H1 (cell line): Measurements from ENCODE around the gene LY6G6D. TPM values are rescaled to one million over a fixed set of nuclear protein-coding genes. Genes with fewer than 3 reads are reported as not detected.

Experiments
- CTCF ChIA-PET: fragments of 300-600 bp; sonication (Branson Sonifier 250); formaldehyde crosslinking; loops from one replicate; lab custom pipeline; 2021; ENCODE audit not compliant: partially characterized antibody; lab: Charles Lee
- POLR2A ChIA-PET: fragments of 300-600 bp; sonication (Branson Sonifier 250); formaldehyde crosslinking; loops from one replicate; lab custom pipeline; 2021; ENCODE audit warnings: inconsistent platforms; ENCODE audit not compliant: partially characterized antibody; lab: Charles Lee
- DNase-seq, 2 experiments: peaks; one replicate each; pipeline versions ENCODE4 v3.0.0 to v3.0.0-alpha.2; 2010 to 2022; ENCODE audit warnings: low spot score in 2 of 2, low read depth in 1 of 2, mixed read lengths in 1 of 2
- FAIRE-seq: peaks from 2 replicates; lab custom pipeline; 2011; peaks lifted over from hg19 to GRCh38; lab: Jason Lieb, UNC
- H2AFZ ChIP-seq: 2 replicates; pipeline ENCODE4 v1.8.1; 2012; ENCODE audit warnings: low read length, inconsistent platforms
- H2AK5ac ChIP-seq: 2 replicates; pipeline ENCODE4 v1.6.1; 2013; ENCODE audit warnings: low read depth, low read length
- H2BK120ac ChIP-seq: replicated peaks from 2 replicates; pipeline ENCODE3; 2013; ENCODE audit warnings: low read depth, low read length, inconsistent platforms
- H2BK12ac ChIP-seq: 2 replicates; pipeline ENCODE4 v1.6.1; 2013; ENCODE audit warnings: low read depth, low read length
- H2BK15ac ChIP-seq: 2 replicates; pipeline ENCODE4 v1.6.1; 2013; ENCODE audit warnings: low read length
- H2BK20ac ChIP-seq: 2 replicates; pipeline ENCODE4 v1.6.1; 2013; ENCODE audit warnings: low read length
- H2BK5ac ChIP-seq: 2 replicates; pipeline ENCODE4 v1.6.1; 2013; ENCODE audit warnings: low read depth, low read length
- H3K14ac ChIP-seq: 2 replicates; pipeline ENCODE4 v1.6.1; 2013; ENCODE audit warnings: inconsistent platforms; ENCODE audit not compliant: insufficient read length
- H3K18ac ChIP-seq: 2 replicates; pipeline ENCODE4 v1.6.1; 2013; ENCODE audit warnings: low read length; ENCODE audit errors: extremely low read depth
- H3K23ac ChIP-seq: 2 replicates; pipeline ENCODE4 v1.6.1; 2013; ENCODE audit warnings: inconsistent platforms; ENCODE audit not compliant: insufficient read length
- H3K23me2 ChIP-seq: 2 replicates; pipeline ENCODE4 v1.6.1; 2013; ENCODE audit warnings: low read depth, low read length
- H3K27ac ChIP-seq: 2 replicates; pipeline ENCODE4 v1.6.1; 2011; ENCODE audit warnings: low read depth, low read length, inconsistent platforms
- H3K27me3 ChIP-seq, 4 experiments: replicated peaks in 1 of 4; 1 replicate in 1 of 4; 2 replicates in 3 of 4; pipeline versions ENCODE4 v1.6.1 to v1.8.1; 2011 to 2013; ENCODE audit warnings: low read length in 3 of 4, mild to moderate bottlenecking in 3 of 4, inconsistent platforms in 2 of 4, mixed read lengths in 2 of 4, moderate library complexity in 1 of 4; ENCODE audit not compliant: control insufficient read depth in 3 of 4, insufficient read depth in 3 of 4; ENCODE audit errors: extremely low read depth in 1 of 4
- H3K36me3 ChIP-seq, 4 experiments: 2 replicates each; pipeline versions ENCODE4 v1.6.1 to v1.8.1; 2011 to 2013; ENCODE audit warnings: mild to moderate bottlenecking in 4 of 4, low read length in 3 of 4, moderate library complexity in 2 of 4, control low read depth in 1 of 4, inconsistent platforms in 1 of 4; ENCODE audit not compliant: insufficient read depth in 4 of 4, control insufficient read depth in 2 of 4
- H3K4ac ChIP-seq: replicated peaks from 2 replicates; pipeline ENCODE3; 2013; ENCODE audit warnings: low read length, low read depth, mixed read lengths, inconsistent platforms; ENCODE audit not compliant: insufficient read length
- H3K4me1 ChIP-seq, 4 experiments: replicated peaks in 1 of 4; 1 replicate in 1 of 4; 2 replicates in 3 of 4; pipeline versions ENCODE4 v1.6.1 to v1.8.1; 2011 to 2013; ENCODE audit warnings: low read length in 3 of 4, inconsistent platforms in 2 of 4, mixed read lengths in 1 of 4; ENCODE audit not compliant: insufficient read depth in 4 of 4, control insufficient read depth in 3 of 4
- H3K4me2 ChIP-seq, 2 experiments: 2 replicates each; pipeline versions ENCODE4 v1.6.1 to v1.8.1; 2011 to 2013; ENCODE audit warnings: low read depth in 2 of 2, low read length in 2 of 2, control low read depth in 1 of 2, inconsistent platforms in 1 of 2, mild to moderate bottlenecking in 1 of 2; ENCODE audit not compliant: insufficient read depth in 1 of 2
- H3K4me3 ChIP-seq, 4 experiments: fragments of 200-600, 300-600 bp in 1 of 4; sonication (generic), shearing (Covaris generic), sonication (Bioruptor Twin) in 1 of 4; 2 replicates each; pipeline versions ENCODE4 v1.5.1 to v1.8.1; 2011 to 2016; ENCODE audit warnings: low read length in 4 of 4, low read depth in 3 of 4, control low read depth in 2 of 4, inconsistent platforms in 2 of 4, mild to moderate bottlenecking in 2 of 4, mixed read lengths in 1 of 4, moderate library complexity in 1 of 4; ENCODE audit not compliant: insufficient read depth in 2 of 4; ENCODE audit errors: extremely low read depth in 1 of 4
- H3K56ac ChIP-seq: replicated peaks from 2 replicates; pipeline ENCODE3; 2013; ENCODE audit warnings: low read depth, mild to moderate bottlenecking, mixed read lengths, low read length, inconsistent platforms; ENCODE audit not compliant: insufficient read length
- H3K79me1 ChIP-seq: 2 replicates; pipeline ENCODE4 v1.6.1; 2013; ENCODE audit warnings: low read depth, low read length, control low read depth
- H3K79me2 ChIP-seq, 2 experiments: 2 replicates each; pipeline versions ENCODE4 v1.6.1 to v1.8.1; 2012 to 2013; ENCODE audit warnings: low read length in 2 of 2, mild to moderate bottlenecking in 2 of 2, inconsistent platforms in 1 of 2; ENCODE audit not compliant: insufficient read depth in 2 of 2, control insufficient read depth in 1 of 2
- H3K9ac ChIP-seq, 4 experiments: replicated peaks in 1 of 4; 1 replicate in 1 of 4; 2 replicates in 3 of 4; pipeline versions ENCODE4 v1.6.1 to v1.8.1; 2011 to 2013; ENCODE audit warnings: low read depth in 3 of 4, low read length in 3 of 4, control low read depth in 2 of 4, mild to moderate bottlenecking in 2 of 4, moderate library complexity in 2 of 4, inconsistent platforms in 1 of 4; ENCODE audit errors: extremely low read depth in 1 of 4
- H3K9me3 ChIP-seq, 2 experiments: 2 replicates each; pipeline versions ENCODE4 v1.6.1 to v1.8.1; 2012 to 2013; ENCODE audit warnings: mild to moderate bottlenecking in 2 of 2, moderate library complexity in 2 of 2, control low read depth in 1 of 2, inconsistent platforms in 1 of 2, low read depth in 1 of 2, low read length in 1 of 2, mixed read lengths in 1 of 2; ENCODE audit not compliant: insufficient read depth in 2 of 2
- H4K20me1 ChIP-seq, 2 experiments: replicated peaks in 1 of 2; 2 replicates each; pipeline versions ENCODE3 to v1.8.1; 2011 to 2013; ENCODE audit warnings: inconsistent platforms in 2 of 2, low read length in 2 of 2, mild to moderate bottlenecking in 1 of 2; ENCODE audit not compliant: insufficient read depth in 2 of 2, control insufficient read depth in 1 of 2
- H4K5ac ChIP-seq: 2 replicates; pipeline ENCODE4 v1.6.1; 2013; ENCODE audit warnings: low read length, low read depth, mixed read lengths, inconsistent platforms; ENCODE audit not compliant: insufficient read length
- H4K8ac ChIP-seq: 2 replicates; pipeline ENCODE4 v1.8.0; 2013; ENCODE audit warnings: mild to moderate bottlenecking, moderate library complexity, low read length, inconsistent platforms; ENCODE audit not compliant: insufficient read depth; ENCODE audit errors: extremely low read depth
- H4K91ac ChIP-seq: replicated peaks from 2 replicates; pipeline ENCODE3; 2013; ENCODE audit warnings: low read length, mixed read lengths, inconsistent platforms; ENCODE audit not compliant: insufficient read length
- BACH1 ChIP-seq: IDR thresholded peaks from 2 replicates; pipeline ENCODE4 v1.6.1; 2012; ENCODE audit warnings: low read length, improper control_type of control experiment
- HDAC2 ChIP-seq, 2 experiments: fragments of 300-600 bp in 1 of 2; sonication (generic) in 1 of 2; IDR thresholded peaks; 2 replicates each; pipeline ENCODE4 v1.6.1; 2011 to 2012; ENCODE audit warnings: low read depth in 2 of 2, low read length in 2 of 2, mild to moderate bottlenecking in 2 of 2, moderate library complexity in 2 of 2, borderline replicate concordance in 1 of 2, inconsistent platforms in 1 of 2
- TCF12 ChIP-seq: IDR thresholded peaks from 2 replicates; pipeline ENCODE4 v1.6.1; 2011; ENCODE audit warnings: low read depth, mild to moderate bottlenecking, low read length
- WGBS, 2 experiments: shearing (Covaris generic) in 1 of 2; methylation state at CpG; one replicate each; pipeline versions ENCODE4 v1.1.6 to v1.1.7; 2013 to 2015; ENCODE audit warnings: low lambda C conversion rate in 2 of 2, mixed read lengths in 2 of 2, inconsistent platforms in 1 of 2, low coverage in 1 of 2, missing lambda C conversion rate in 1 of 2; ENCODE audit not compliant: insufficient replicate concordance in 2 of 2, insufficient coverage in 1 of 2, insufficient read length in 1 of 2; ENCODE audit errors: extremely low coverage in 1 of 2, missing lambda C conversion rate in 1 of 2; 5-methylcytosine and 5-hydroxymethylcytosine counted together
- polyA plus RNA-seq, 7 experiments: library from polyadenylated mRNA; depleted of rRNA in 3 of 7; stranded (reverse) in 5 of 7; unstranded in 2 of 7; fragments of >200 nt in 5 of 7; fragments of 200-250 nt in 2 of 7; gene quantifications; 1 replicate in 5 of 7; 2 replicates in 1 of 7; 4 replicates in 1 of 7; pipeline versions ENCODE4 v1.2.1 to v1.2.3, GENCODE V29; 2011 to 2013; ENCODE audit warnings: missing spikeins in 2 of 7, mixed read lengths in 2 of 7
- total RNA-seq: library from RNA; stranded (reverse); fragmentation: NEBNext Ultra II Directional; extraction: Animal tissue kit (Norgen Biotek cat#: 25700); gene quantifications from 2 replicates; pipeline ENCODE4 v1.2.1, GENCODE V29; 2021

LY6G6D gene
- total and polyA plus RNA-seq, 2 of the 8 experiments (the other 6 are each of a cell fraction or from before 2014, with no cell fraction given), result 1.8 TPM; not detected in 1

DNA sequence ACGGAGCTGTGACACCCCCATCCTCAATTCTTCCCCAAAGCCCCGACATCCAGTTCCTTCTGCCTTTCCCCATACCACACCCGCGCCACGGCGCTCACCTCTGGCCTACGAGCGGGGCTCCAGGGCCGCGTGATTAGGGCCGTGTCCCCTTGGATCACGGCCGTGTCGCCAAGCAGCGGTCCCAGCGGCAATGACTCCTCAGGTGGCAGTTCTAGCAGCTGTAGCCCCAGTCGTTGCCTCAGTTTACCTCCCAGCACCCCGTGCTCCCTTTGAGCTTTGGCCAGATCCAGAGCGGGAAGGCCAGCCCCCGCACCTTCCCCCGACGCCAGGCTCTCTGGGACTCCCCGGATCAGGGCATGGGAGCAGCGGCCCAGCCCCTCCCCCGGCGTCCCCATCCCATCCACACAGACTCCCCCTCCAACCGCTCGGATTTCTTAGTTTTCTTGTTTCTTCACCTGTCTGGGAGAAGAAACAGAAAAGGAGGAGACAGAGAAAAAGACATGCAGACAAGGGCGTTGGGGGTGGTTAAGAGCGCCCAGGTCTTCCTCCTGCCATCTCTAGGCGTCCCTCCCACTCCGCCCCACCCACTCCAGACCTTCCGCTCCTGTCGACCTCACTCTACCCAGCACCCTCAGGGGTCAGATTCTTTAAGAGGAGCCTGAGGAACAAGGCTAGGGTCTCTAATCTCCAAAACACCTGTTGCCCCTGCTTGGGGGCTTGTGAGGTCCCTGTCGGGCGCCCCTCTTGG, 13.8 kb downstream of the LY6G6D start, which contains the start of gene DDAH2:
DDAH2 (minus strand) TSS at position 533 of the 748 bp plus-strand sequence; CDS start at position 395, 138 bp downstream.
- peak within 1 kb of the TSS; percentile 49; the same call in 1 of the 2 replicates for H3K27ac ChIP-seq
- ChIA-PET CTCF (interaction anchor here (0.5 to 8.9 kb wide), 30 partner anchors 8 to 190 kb away, joined by 3 to 89 read pairs (median 4); partner anchors contain the start of genes ABHD16A, C6orf47, LSM2 and LY6G6D), POLR2A (interaction anchor here (0.5 to 4.2 kb wide), 30 partner anchors 8 to 427 kb away, joined by 3 to 57 read pairs (median 6); partner anchors contain the start of genes ABHD16A, ATP6V1G2, BAG6 and C6orf47)
- H3K36me3 ChIP-seq, result peaks cover 8 to 37% (median 31%) of the 10 kb centered on the region in 4 experiments
- peaks cover 0 to 1% of the 10 kb centered on the region in 2 experiments for H4K20me1 ChIP-seq
- H2AFZ ChIP-seq, result peak within 1 kb of the TSS; percentile 92; the same call in 1 of the 2 replicates
- H3K56ac ChIP-seq, result peak within 1 kb of the TSS; percentile 87
- H3K9ac ChIP-seq, result peak within 1 kb of the TSS; percentile 62 to 75 (median 71)
- H3K18ac ChIP-seq, result peak within 1 kb of the TSS; percentile 52
- H3K4me2 ChIP-seq, result peak within 1 kb of the TSS; percentile 31 to 90
- H2BK15ac ChIP-seq, result peak within 1 kb of the TSS; percentile 61; the same call in 1 of the 2 replicates
- no peak within 1 kb of the TSS for H2BK20ac ChIP-seq
- H3K14ac ChIP-seq, result no peak within 1 kb of the TSS
- no peak within 1 kb of the TSS for H2AK5ac ChIP-seq
- H4K91ac ChIP-seq, result peak within 1 kb of the TSS; percentile 27
- H3K4me3 ChIP-seq, result peak within 1 kb of the TSS; percentile 56 to 91 (median 83)
- peak within 1 kb of the TSS; percentile 63 for H3K4ac ChIP-seq
- H3K79me1 ChIP-seq, result peaks cover 6% of the 10 kb centered on the region; the same call in 1 of the 2 replicates
- H3K4me1 ChIP-seq, result peaks cover 3 to 13% (median 7%) of the 10 kb centered on the region in 4 experiments
- H4K8ac ChIP-seq, result peak within 1 kb of the TSS; percentile 86
- peak within 1 kb of the TSS; percentile 92; the same call in 1 of the 2 replicates for H2BK12ac ChIP-seq
- H3K79me2 ChIP-seq, result peaks cover 0 to 3% of the 10 kb centered on the region in 2 experiments; a peak in 2 of 4 replicates
- FAIRE-seq (no peak), DNase-seq (no peak)
- no peak within 1 kb of the TSS for H3K23ac ChIP-seq
- H3K23me2 ChIP-seq, result peaks cover 2% of the 10 kb centered on the region; the same call in 1 of the 2 replicates
- TF ChIP-seq TCF12, result peak; percentile 98
- TF ChIP-seq HDAC2 (IDR thresholded peaks at IDR 0.05; ENCODE audit: borderline replicate concordance in 1 of 2, low read depth in 2 of 2, low read length in 2 of 2), result 0 out of 4 replicates have a peak, but pooled peaks of 1 of the 2 experiments have one; percentile 62
- TF ChIP-seq BACH1, result no peak
- H2BK120ac ChIP-seq, result no peak within 1 kb of the TSS
- H2BK5ac ChIP-seq, result no peak within 1 kb of the TSS; the same call in none of the 2 replicates
- WGBS, 2 experiments, result 61% methylated on average over 27 of the region's 36 CpGs; no CpG with 5 or more reads in 1 of the 2 experiments
- H4K5ac ChIP-seq, result peak within 1 kb of the TSS; percentile 84
- H3K9me3 ChIP-seq, result no peaks in the 10 kb centered on the region
- H3K27me3 ChIP-seq, result no peaks in the 10 kb centered on the region
